Astrocyte (in vitro differentiated cells and primary cell): ENCODE results near the gene ADAMTS3. TPM values are rescaled to one million over a fixed set of nuclear protein-coding genes. Genes with fewer than 3 reads are reported as not detected.

ENCODE experiments used
- DNase-seq: peaks from one replicate; pipeline ENCODE4 v3.0.0-alpha.2; 2010; ENCODE audit warnings: low read depth
- FAIRE-seq: peaks from 2 replicates; lab custom pipeline; 2011; peaks lifted over from hg19 to GRCh38; lab: Jason Lieb, UNC
- H2AFZ ChIP-seq: 2 replicates; pipeline ENCODE4 v1.6.0; 2012; ENCODE audit warnings: low read depth, low read length, inconsistent platforms
- H3K27ac ChIP-seq: 2 replicates; pipeline ENCODE4 v1.5.1; 2011; ENCODE audit warnings: low read depth, low read length, inconsistent platforms
- H3K27me3 ChIP-seq: 2 replicates; pipeline ENCODE4 v1.6.0; 2011; ENCODE audit warnings: low read length, inconsistent platforms; ENCODE audit not compliant: insufficient read depth
- H3K36me3 ChIP-seq: 2 replicates; pipeline ENCODE4 v1.5.1; 2011; ENCODE audit warnings: low read length, inconsistent platforms; ENCODE audit not compliant: insufficient read depth
- H3K4me1 ChIP-seq: 2 replicates; pipeline ENCODE4 v1.5.1; 2011; ENCODE audit warnings: low read length, inconsistent platforms; ENCODE audit not compliant: insufficient read depth
- H3K4me2 ChIP-seq: 2 replicates; pipeline ENCODE4 v1.6.0; 2012; ENCODE audit warnings: low read length, inconsistent platforms
- H3K4me3 ChIP-seq: 2 replicates; pipeline ENCODE4 v1.5.1; 2011; ENCODE audit warnings: low read depth, mild to moderate bottlenecking, low read length, inconsistent platforms; ENCODE audit not compliant: insufficient read depth
- H3K79me2 ChIP-seq: 2 replicates; pipeline ENCODE4 v1.6.0; 2012; ENCODE audit warnings: mild to moderate bottlenecking, low read length, inconsistent platforms; ENCODE audit not compliant: insufficient read depth
- H3K9ac ChIP-seq: 2 replicates; pipeline ENCODE4 v1.6.0; 2012; ENCODE audit warnings: mild to moderate bottlenecking, low read length, inconsistent platforms
- H3K9me3 ChIP-seq: 2 replicates; pipeline ENCODE4 v1.5.1; 2012; ENCODE audit warnings: low read depth, mild to moderate bottlenecking, low read length, inconsistent platforms; ENCODE audit not compliant: insufficient read depth
- H4K20me1 ChIP-seq: 2 replicates; pipeline ENCODE4 v1.6.0; 2012; ENCODE audit warnings: low read length, inconsistent platforms; ENCODE audit not compliant: insufficient read depth
- H3K27ac Mint-ChIP-seq: one replicate; pipeline ENCODE4 v1.8.0; 2021; ENCODE audit warnings: mild to moderate bottlenecking, mixed read lengths; ENCODE audit not compliant: unreplicated experiment
- H3K27me3 Mint-ChIP-seq: one replicate; pipeline ENCODE4 v1.8.0; 2021; ENCODE audit warnings: low read depth, mixed read lengths; ENCODE audit not compliant: unreplicated experiment
- H3K36me3 Mint-ChIP-seq: one replicate; pipeline ENCODE4 v1.8.0; 2021; ENCODE audit warnings: low read depth, mixed read lengths; ENCODE audit not compliant: unreplicated experiment
- H3K4me1 Mint-ChIP-seq: one replicate; pipeline ENCODE4 v1.8.0; 2021; ENCODE audit warnings: low read depth, mixed read lengths; ENCODE audit not compliant: unreplicated experiment
- H3K4me3 Mint-ChIP-seq: one replicate; pipeline ENCODE4 v1.8.0; 2021; ENCODE audit warnings: mild to moderate bottlenecking, moderate library complexity, mixed read lengths; ENCODE audit not compliant: unreplicated experiment
- H3K9me3 Mint-ChIP-seq: one replicate; pipeline ENCODE4 v1.8.0; 2021; ENCODE audit warnings: mild to moderate bottlenecking, mixed read lengths; ENCODE audit not compliant: unreplicated experiment
- EZH2 ChIP-seq: IDR thresholded peaks from 2 replicates; pipeline ENCODE4 v1.6.1; 2012; ENCODE audit warnings: mild to moderate bottlenecking, low read length, inconsistent platforms; ENCODE audit not compliant: insufficient read depth
- total RNA-seq: library from RNA; stranded (reverse); gene quantifications from 2 replicates; pipeline ENCODE4 v1.2.1, GENCODE V29; 2021
- TF ChIP-seq, protein P1 (sequence below): IDR thresholded peaks from 2 replicates; pipeline ENCODE4 v1.5.1; 2011; ENCODE audit warnings: low read depth, mild to moderate bottlenecking, inconsistent platforms, low read length, moderate library complexity; ENCODE audit not compliant: insufficient read depth

The ADAMTS3 gene
- total RNA-seq, 1 donor from 2014 or later, result 4.2 TPM

- peaks cover 7% of the 10 kb centered on the region for H3K4me1 ChIP-seq
- DNase-seq (peak; percentile 6), FAIRE-seq (no peak)
- no peaks in the 10 kb centered on the region for H3K79me2 ChIP-seq
- no peaks in the 10 kb centered on the region for H3K27me3 Mint-ChIP-seq
- no peaks in the 10 kb centered on the region for H3K36me3 Mint-ChIP-seq
- no peaks in the 10 kb centered on the region for H3K9me3 ChIP-seq
- peaks cover 10% of the 10 kb centered on the region for H3K9me3 Mint-ChIP-seq
- no peaks in the 10 kb centered on the region for H3K36me3 ChIP-seq
- no peaks in the 10 kb centered on the region for H4K20me1 ChIP-seq
- peak overlapping the region; percentile 18 for H3K4me2 ChIP-seq
- H3K27ac Mint-ChIP-seq, result no peak overlapping the region
- no peak overlapping the region for H3K27ac ChIP-seq
- no peak overlapping the region for H3K9ac ChIP-seq
- peak overlapping the region; percentile 42 for H2AFZ ChIP-seq
- no peak for TF ChIP-seq EZH2
- TF ChIP-seq, protein P1, sequence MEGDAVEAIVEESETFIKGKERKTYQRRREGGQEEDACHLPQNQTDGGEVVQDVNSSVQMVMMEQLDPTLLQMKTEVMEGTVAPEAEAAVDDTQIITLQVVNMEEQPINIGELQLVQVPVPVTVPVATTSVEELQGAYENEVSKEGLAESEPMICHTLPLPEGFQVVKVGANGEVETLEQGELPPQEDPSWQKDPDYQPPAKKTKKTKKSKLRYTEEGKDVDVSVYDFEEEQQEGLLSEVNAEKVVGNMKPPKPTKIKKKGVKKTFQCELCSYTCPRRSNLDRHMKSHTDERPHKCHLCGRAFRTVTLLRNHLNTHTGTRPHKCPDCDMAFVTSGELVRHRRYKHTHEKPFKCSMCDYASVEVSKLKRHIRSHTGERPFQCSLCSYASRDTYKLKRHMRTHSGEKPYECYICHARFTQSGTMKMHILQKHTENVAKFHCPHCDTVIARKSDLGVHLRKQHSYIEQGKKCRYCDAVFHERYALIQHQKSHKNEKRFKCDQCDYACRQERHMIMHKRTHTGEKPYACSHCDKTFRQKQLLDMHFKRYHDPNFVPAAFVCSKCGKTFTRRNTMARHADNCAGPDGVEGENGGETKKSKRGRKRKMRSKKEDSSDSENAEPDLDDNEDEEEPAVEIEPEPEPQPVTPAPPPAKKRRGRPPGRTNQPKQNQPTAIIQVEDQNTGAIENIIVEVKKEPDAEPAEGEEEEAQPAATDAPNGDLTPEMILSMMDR, result no peak
- H3K4me3 ChIP-seq, result no peak overlapping the region
- no peaks in the 10 kb centered on the region for H3K27me3 ChIP-seq
- H3K4me3 Mint-ChIP-seq, result no peak overlapping the region
- no peaks in the 10 kb centered on the region for H3K4me1 Mint-ChIP-seq
Observed at GRCh38 chr4:72591547-72592454, 22.8 kb upstream of the ADAMTS3 start.

DNA sequence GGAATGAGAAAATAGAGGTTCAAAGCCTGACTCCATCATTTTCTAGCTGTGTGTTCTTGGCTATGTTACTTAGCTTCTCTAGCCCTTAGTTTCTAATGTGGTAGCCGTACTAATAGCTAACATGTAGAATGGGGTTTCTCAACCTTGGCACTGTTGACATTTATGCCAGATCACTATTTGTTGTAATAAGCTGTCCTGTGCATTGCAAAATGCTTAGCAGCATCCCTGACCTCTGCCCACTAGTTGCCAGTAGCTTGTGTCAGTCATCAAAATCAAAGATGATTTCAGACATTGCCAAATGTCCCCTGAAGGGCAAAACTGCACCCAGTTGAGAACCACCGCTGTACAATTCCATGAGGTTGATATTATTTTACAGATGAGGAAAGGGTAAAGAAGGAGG lies 18.3 kb upstream of the ADAMTS3 start:
- no peaks in the 10 kb centered on the region for H3K27me3 ChIP-seq
- H3K4me1 ChIP-seq, result peaks cover 7% of the 10 kb centered on the region
- H3K9me3 ChIP-seq, result no peaks in the 10 kb centered on the region
- H3K27ac ChIP-seq, result no peak overlapping the region
- Mint-ChIP-seq H3K4me3 (no peak overlapping the region), H3K27ac (no peak overlapping the region), H3K9me3 (no peaks in the 10 kb centered on the region), H3K36me3 (no peaks in the 10 kb centered on the region), H3K27me3 (no peaks in the 10 kb centered on the region), H3K4me1 (no peaks in the 10 kb centered on the region)
- no peaks in the 10 kb centered on the region for H3K36me3 ChIP-seq
- FAIRE-seq (no peak), DNase-seq (no peak)
- no peak overlapping the region for H3K4me3 ChIP-seq
- H3K79me2 ChIP-seq, result no peaks in the 10 kb centered on the region
- H2AFZ ChIP-seq, result no peak overlapping the region
- H4K20me1 ChIP-seq, result no peaks in the 10 kb centered on the region
- TF ChIP-seq, protein P1, result no peak
- no peak overlapping the region for H3K4me2 ChIP-seq
- H3K9ac ChIP-seq, result no peak overlapping the region

- DNase-seq, result no peak
- H3K27me3 ChIP-seq, result no peaks in the 10 kb centered on the region
- H3K27me3 Mint-ChIP-seq, result no peaks in the 10 kb centered on the region
- H3K4me3 Mint-ChIP-seq, result no peak overlapping the region
- no peaks in the 10 kb centered on the region for H3K9me3 ChIP-seq
- no peaks in the 10 kb centered on the region for H3K36me3 Mint-ChIP-seq
- no peaks in the 10 kb centered on the region for H3K79me2 ChIP-seq
- H4K20me1 ChIP-seq, result no peaks in the 10 kb centered on the region
- H3K9ac ChIP-seq, result no peak overlapping the region
- no peak overlapping the region for H2AFZ ChIP-seq
- H3K4me1 ChIP-seq, result no peaks in the 10 kb centered on the region
- no peak overlapping the region for H3K27ac ChIP-seq
- H3K4me3 ChIP-seq, result no peak overlapping the region
- no peaks in the 10 kb centered on the region for H3K36me3 ChIP-seq
- no peaks in the 10 kb centered on the region for H3K4me1 Mint-ChIP-seq
- TF ChIP-seq, protein P1, result no peak
- no peak for TF ChIP-seq EZH2
- no peak for FAIRE-seq
- H3K4me2 ChIP-seq, result no peak overlapping the region
- H3K27ac Mint-ChIP-seq, result no peak overlapping the region
- no peaks in the 10 kb centered on the region for H3K9me3 Mint-ChIP-seq
Observed at GRCh38 chr4:72582853-72583252, 13.8 kb upstream of the ADAMTS3 start.
